Measurements from ENCODE around the gene PITPNM3.
"Not testable (repeated sequence)": the region's sequence is repeated elsewhere in the genome, so short reads cannot be mapped to it uniquely, and the experiment has no call there.

PITPNM3 gene

GRCh38 chr17:6497496-6498221, 58.7 kb downstream of the PITPNM3 start:
- FAIRE-seq = no peak

GRCh38 chr17:6496640-6497441, 59.5 kb downstream of the PITPNM3 start:
- no peak for FAIRE-seq

- no peak for FAIRE-seq
Observed at GRCh38 chr17:6496116-6496481, 60.3 kb downstream of the PITPNM3 start.

GRCh38 chr17:6495450-6496115, 60.8 kb downstream of the PITPNM3 start:
- FAIRE-seq = no peak

- no peak for FAIRE-seq
Observed at GRCh38 chr17:6494239-6494941, 62.0 kb downstream of the PITPNM3 start.

- no peak for FAIRE-seq
Observed at GRCh38 chr17:6492892-6493674, 63.3 kb downstream of the PITPNM3 start.

GRCh38 chr17:6491071-6491700, 65.2 kb downstream of the PITPNM3 start:
- FAIRE-seq = no peak

GRCh38 chr17:6489016-6489550, 67.3 kb downstream of the PITPNM3 start:
- FAIRE-seq = no peak

GRCh38 chr17:6488008-6488539, 68.3 kb downstream of the PITPNM3 start:
- FAIRE-seq = no peak

GRCh38 chr17:6487251-6488007, 68.9 kb downstream of the PITPNM3 start:
- FAIRE-seq = no peak

- FAIRE-seq = no peak
Observed at GRCh38 chr17:6485646-6486412, 70.5 kb downstream of the PITPNM3 start.

GRCh38 chr17:6483507-6483906, 72.8 kb downstream of the PITPNM3 start:
- FAIRE-seq = no peak

GRCh38 chr17:6482796-6483195, 73.6 kb downstream of the PITPNM3 start:
- not testable (repeated sequence) for FAIRE-seq

- no peak for FAIRE-seq
Observed at GRCh38 chr17:6482105-6482455, 74.3 kb downstream of the PITPNM3 start.

GRCh38 chr17:6480303-6480675, 76.1 kb downstream of the PITPNM3 start:
- no peak for FAIRE-seq

- FAIRE-seq = no peak
Observed at GRCh38 chr17:6479622-6480302, 76.6 kb downstream of the PITPNM3 start.

- no peak for FAIRE-seq
Observed at GRCh38 chr17:6478486-6478885, 77.9 kb downstream of the PITPNM3 start.

GRCh38 chr17:6477831-6478383, 78.4 kb downstream of the PITPNM3 start:
- no peak for FAIRE-seq

- FAIRE-seq = no peak
Observed at GRCh38 chr17:6476810-6477179, 79.6 kb downstream of the PITPNM3 start.
